ENCODE results near the gene PRKCA. TPM values are rescaled to one million over a fixed set of nuclear protein-coding genes. Genes with fewer than 3 reads are reported as not detected.
"Not testable (repeated sequence)": the region's sequence is repeated elsewhere in the genome, so short reads cannot be mapped to it uniquely, and the experiment has no call there.

The PRKCA gene
- total RNA-seq, 1 experiment from 2014 or later: 36.1 TPM

- DNase-seq (ENCODE audit: low read depth in 1 of 2, low spot score in 2 of 2): peak in 1 of 2 experiments; percentile 36
- H3K27me3 ChIP-seq (replicated peaks): no peaks in the 10 kb centered on the region
- no peaks in the 10 kb centered on the region for H3K36me3 ChIP-seq
- H3K4me3 ChIP-seq: no peak overlapping the region
- H3K4me1 ChIP-seq (replicated peaks): no peaks in the 10 kb centered on the region
- no peaks in the 10 kb centered on the region for H3K9me3 ChIP-seq (replicated peaks)
- H3K27ac ChIP-seq: no peak overlapping the region
Observed at GRCh38 chr17:66589892-66590291, 287.5 kb downstream of the PRKCA start.

- Histone ChIP-seq H3K4me1 (replicated peaks) (no peaks in the 10 kb centered on the region), H3K27me3 (replicated peaks) (no peaks in the 10 kb centered on the region), H3K36me3 (no peaks in the 10 kb centered on the region), H3K4me3 (no peak overlapping the region), H3K9me3 (replicated peaks) (no peaks in the 10 kb centered on the region; the same call in 1 of the 2 replicates), H3K27ac (no peak overlapping the region)
- peak in 1 of 2 experiments; percentile 28 for DNase-seq (ENCODE audit: low read depth in 1 of 2, low spot score in 2 of 2)
Observed at GRCh38 chr17:66593116-66593515, 290.7 kb downstream of the PRKCA start.

GRCh38 chr17:66595893-66596292 lies 293.5 kb downstream of the PRKCA start:
- H3K9me3 ChIP-seq (replicated peaks): no peaks in the 10 kb centered on the region; the same call in 1 of the 2 replicates
- H3K27ac ChIP-seq: no peak overlapping the region
- no peaks in the 10 kb centered on the region for H3K36me3 ChIP-seq
- no peaks in the 10 kb centered on the region for H3K27me3 ChIP-seq (replicated peaks)
- DNase-seq (ENCODE audit: low read depth in 1 of 2, low spot score in 2 of 2): no peak
- no peak overlapping the region for H3K4me3 ChIP-seq
- no peaks in the 10 kb centered on the region for H3K4me1 ChIP-seq (replicated peaks)

- H3K27ac ChIP-seq: no peak overlapping the region
Observed at GRCh38 chr17:66602659-66603384, 300.4 kb downstream of the PRKCA start.

GRCh38 chr17:66604376-66604775 lies 302.0 kb downstream of the PRKCA start:
- no peaks in the 10 kb centered on the region for H3K36me3 ChIP-seq
- no peaks in the 10 kb centered on the region for H3K27me3 ChIP-seq (replicated peaks)
- H3K4me3 ChIP-seq: no peak overlapping the region
- H3K4me1 ChIP-seq (replicated peaks): no peaks in the 10 kb centered on the region
- no peaks in the 10 kb centered on the region for H3K9me3 ChIP-seq (replicated peaks)
- no peak overlapping the region for H3K27ac ChIP-seq
- no peak for DNase-seq (ENCODE audit: low read depth in 1 of 2, low spot score in 2 of 2)

More at GRCh38 chr17:66602659-66603384, 300.4 kb downstream of the PRKCA start:
- Histone ChIP-seq H3K27me3 (replicated peaks) (no peaks in the 10 kb centered on the region), H3K36me3 (no peaks in the 10 kb centered on the region), H3K4me3 (no peak overlapping the region), H3K9me3 (replicated peaks) (no peaks in the 10 kb centered on the region), H3K4me1 (replicated peaks) (no peaks in the 10 kb centered on the region)
- DNase-seq (ENCODE audit: low read depth in 1 of 2, low spot score in 2 of 2): no peak

GRCh38 chr17:66605541-66605940 lies 303.1 kb downstream of the PRKCA start:
- no peak overlapping the region for H3K4me3 ChIP-seq
- no peaks in the 10 kb centered on the region for H3K27me3 ChIP-seq (replicated peaks)
- no peaks in the 10 kb centered on the region for H3K9me3 ChIP-seq (replicated peaks)
- H3K4me1 ChIP-seq (replicated peaks): peaks cover 6% of the 10 kb centered on the region
- no peak for DNase-seq (ENCODE audit: low read depth in 1 of 2, low spot score in 2 of 2)
- H3K36me3 ChIP-seq: peaks cover 1% of the 10 kb centered on the region; the same call in 1 of the 2 replicates
- H3K27ac ChIP-seq: no peak overlapping the region

GRCh38 chr17:66610361-66611133 lies 308.1 kb downstream of the PRKCA start:
- Histone ChIP-seq H3K27me3 (replicated peaks) (no peaks in the 10 kb centered on the region), H3K4me3 (no peak overlapping the region), H3K4me1 (replicated peaks) (peaks cover 17% of the 10 kb centered on the region), H3K27ac (peak overlapping the region; percentile 12), H3K9me3 (replicated peaks) (0 out of 2 replicates have a peak, but pooled peaks cover 4% of the 10 kb centered on the region), H3K36me3 (peaks cover 7% of the 10 kb centered on the region; the same call in 1 of the 2 replicates)
- DNase-seq (ENCODE audit: low read depth in 1 of 2, low spot score in 2 of 2): peak in 1 of 2 experiments; percentile 32

GRCh38 chr17:66611397-66611796 lies 309.0 kb downstream of the PRKCA start:
- H3K27ac ChIP-seq: no peak overlapping the region
- H3K9me3 ChIP-seq (replicated peaks): 0 out of 2 replicates have a peak, but pooled peaks cover 4% of the 10 kb centered on the region
- no peaks in the 10 kb centered on the region for H3K27me3 ChIP-seq (replicated peaks)
- no peak overlapping the region for H3K4me3 ChIP-seq
- peaks cover 7% of the 10 kb centered on the region; the same call in 1 of the 2 replicates for H3K36me3 ChIP-seq
- no peak for DNase-seq (ENCODE audit: low read depth in 1 of 2, low spot score in 2 of 2)
- peaks cover 17% of the 10 kb centered on the region for H3K4me1 ChIP-seq (replicated peaks)

- peaks cover 17% of the 10 kb centered on the region for H3K4me1 ChIP-seq (replicated peaks)
- no peak overlapping the region for H3K4me3 ChIP-seq
- no peak for DNase-seq (ENCODE audit: low read depth in 1 of 2, low spot score in 2 of 2)
- H3K9me3 ChIP-seq (replicated peaks): 0 out of 2 replicates have a peak, but pooled peaks cover 4% of the 10 kb centered on the region
- no peaks in the 10 kb centered on the region for H3K27me3 ChIP-seq (replicated peaks)
- H3K36me3 ChIP-seq: peaks cover 7% of the 10 kb centered on the region; the same call in 1 of the 2 replicates
- no peak overlapping the region for H3K27ac ChIP-seq
Observed at GRCh38 chr17:66612993-66613392, 310.6 kb downstream of the PRKCA start.

- Histone ChIP-seq H3K27ac (no peak overlapping the region), H3K36me3 (peaks cover 7% of the 10 kb centered on the region; the same call in 1 of the 2 replicates), H3K4me3 (no peak overlapping the region)
Observed at GRCh38 chr17:66614469-66614868, 312.1 kb downstream of the PRKCA start.

GRCh38 chr17:66619206-66619605 lies 316.8 kb downstream of the PRKCA start:
- no peak for DNase-seq (ENCODE audit: low read depth in 1 of 2, low spot score in 2 of 2)
- no peak overlapping the region for H3K27ac ChIP-seq
- no peaks in the 10 kb centered on the region for H3K9me3 ChIP-seq (replicated peaks)
- H3K4me3 ChIP-seq: no peak overlapping the region
- H3K36me3 ChIP-seq: no peaks in the 10 kb centered on the region
- no peaks in the 10 kb centered on the region for H3K27me3 ChIP-seq (replicated peaks)
- H3K4me1 ChIP-seq (replicated peaks): peaks cover 9% of the 10 kb centered on the region

More at GRCh38 chr17:66614469-66614868, 312.1 kb downstream of the PRKCA start:
- Histone ChIP-seq H3K27me3 (replicated peaks) (no peaks in the 10 kb centered on the region), H3K9me3 (replicated peaks) (0 out of 2 replicates have a peak, but pooled peaks cover 4% of the 10 kb centered on the region), H3K4me1 (replicated peaks) (peaks cover 17% of the 10 kb centered on the region)
- DNase-seq (ENCODE audit: low read depth in 1 of 2, low spot score in 2 of 2): no peak

- no peaks in the 10 kb centered on the region for H3K9me3 ChIP-seq (replicated peaks)
- H3K4me3 ChIP-seq: no peak overlapping the region
- no peak overlapping the region for H3K27ac ChIP-seq
- H3K27me3 ChIP-seq (replicated peaks): no peaks in the 10 kb centered on the region
- H3K4me1 ChIP-seq (replicated peaks): no peaks in the 10 kb centered on the region
- no peaks in the 10 kb centered on the region for H3K36me3 ChIP-seq
- no peak for DNase-seq (ENCODE audit: low read depth in 1 of 2, low spot score in 2 of 2)
Observed at GRCh38 chr17:66620528-66620927, 318.1 kb downstream of the PRKCA start.

- H3K27me3 ChIP-seq (replicated peaks); H3K9me3 ChIP-seq (replicated peaks); H3K4me1 ChIP-seq (replicated peaks); H3K27ac ChIP-seq; DNase-seq (ENCODE audit: low read depth in 1 of 2, low spot score in 2 of 2); H3K36me3 ChIP-seq; H3K4me3 ChIP-seq: not testable (repeated sequence)
Observed at GRCh38 chr17:66624630-66625029, 322.2 kb downstream of the PRKCA start.

GRCh38 chr17:66625311-66625767 lies 322.9 kb downstream of the PRKCA start:
- Histone ChIP-seq H3K36me3 (no peaks in the 10 kb centered on the region), H3K4me1 (replicated peaks) (no peaks in the 10 kb centered on the region), H3K27me3 (replicated peaks) (no peaks in the 10 kb centered on the region), H3K4me3 (no peak overlapping the region), H3K27ac (no peak overlapping the region), H3K9me3 (replicated peaks) (no peaks in the 10 kb centered on the region)
- DNase-seq (ENCODE audit: low read depth in 1 of 2, low spot score in 2 of 2): peak in 1 of 2 experiments; percentile 55

Data from SJSA1 (cell line).